Measurements from ENCODE around the gene C6orf89. TPM values are rescaled to one million over a fixed set of nuclear protein-coding genes. Genes with fewer than 3 reads are reported as not detected.

Gene C6orf89
- total RNA-seq, 1 experiment from 2014 or later: 32.9 TPM

- Histone ChIP-seq H3K9me3 (ENCODE audit: control insufficient read depth in 1 of 2, insufficient read depth in 1 of 2, low read depth in 1 of 2, low read length in 2 of 2) (no peaks in the 10 kb centered on the region), H3K27me3 (ENCODE audit: insufficient read depth, low read length) (no peaks in the 10 kb centered on the region), H3K4me1 (ENCODE audit: control insufficient read depth in 1 of 2, insufficient read depth in 2 of 2, low read length in 2 of 2) (no peaks in the 10 kb centered on the region; a peak in 1 of 4 replicates), H3K27ac (ENCODE audit: low read depth, low read length) (no peak overlapping the region), H3K4me2 (ENCODE audit: low read length) (no peak overlapping the region), H3K36me3 (ENCODE audit: control insufficient read depth in 1 of 2, insufficient read depth in 2 of 2, low read length in 2 of 2) (no peaks in the 10 kb centered on the region), H3K9me2 (ENCODE audit: insufficient read depth) (no peaks in the 10 kb centered on the region), H4K20me1 (ENCODE audit: insufficient read depth) (no peaks in the 10 kb centered on the region), H2AFZ (ENCODE audit: low read depth, low read length, poor library complexity, severe bottlenecking) (no peak overlapping the region), H3K4me3 (replicated peaks in 1 of 2; ENCODE audit: low read depth in 1 of 2, low read length in 2 of 2) (no peak overlapping the region), H3K9ac (ENCODE audit: low read length) (no peak overlapping the region), H3K79me2 (ENCODE audit: insufficient read depth, low read length) (no peaks in the 10 kb centered on the region)
- TF ChIP-seq ZFX (IDR thresholded peaks at IDR 0.05) (no peak), JUND (IDR thresholded peaks at IDR 0.05) (no peak), MAX (IDR thresholded peaks at IDR 0.05) (no peak), POLR2AphosphoS5 (IDR thresholded peaks at IDR 0.05; ENCODE audit: low read depth, low read length) (no peak)
- BruUV-seq (replicated peaks): no TSS peak
- ChIA-PET POLR2A (no interaction called here), RAD21 (ENCODE audit: low non-redundant PET in 1 of 2, low total read pairs in 2 of 2, uncharacterized antibody in 2 of 2, unreplicated experiment in 2 of 2) (no interaction called here), CTCF (no interaction called here)
- intact Hi-C loops (cut with micrococcal nuclease): no loop called here
- DNase-seq (ENCODE audit: low read depth, low spot score) (no peak), ATAC-seq (no peak)
Observed at GRCh38 chr6:36847152-36847551, 38.6 kb upstream of the C6orf89 start.

- ChIA-PET POLR2A (no interaction called here), CTCF (no interaction called here), RAD21 (ENCODE audit: low non-redundant PET in 1 of 2, low total read pairs in 2 of 2, uncharacterized antibody in 2 of 2, unreplicated experiment in 2 of 2) (no interaction called here)
- Histone ChIP-seq H2AFZ (ENCODE audit: low read depth, low read length, poor library complexity, severe bottlenecking) (no peak overlapping the region), H3K9me2 (ENCODE audit: insufficient read depth) (no peaks in the 10 kb centered on the region), H3K4me2 (ENCODE audit: low read length) (no peak overlapping the region), H3K4me3 (replicated peaks in 1 of 2; ENCODE audit: low read depth in 1 of 2, low read length in 2 of 2) (no peak overlapping the region), H3K79me2 (ENCODE audit: insufficient read depth, low read length) (no peaks in the 10 kb centered on the region), H3K9ac (ENCODE audit: low read length) (no peak overlapping the region), H3K36me3 (ENCODE audit: control insufficient read depth in 1 of 2, insufficient read depth in 2 of 2, low read length in 2 of 2) (no peaks in the 10 kb centered on the region), H3K27me3 (ENCODE audit: insufficient read depth, low read length) (no peaks in the 10 kb centered on the region), H3K9me3 (ENCODE audit: control insufficient read depth in 1 of 2, insufficient read depth in 1 of 2, low read depth in 1 of 2, low read length in 2 of 2) (no peaks in the 10 kb centered on the region), H4K20me1 (ENCODE audit: insufficient read depth) (no peaks in the 10 kb centered on the region), H3K4me1 (ENCODE audit: control insufficient read depth in 1 of 2, insufficient read depth in 2 of 2, low read length in 2 of 2) (no peaks in the 10 kb centered on the region; a peak in 1 of 4 replicates), H3K27ac (ENCODE audit: low read depth, low read length) (no peak overlapping the region)
- BruUV-seq (replicated peaks): no TSS peak
- DNase-seq (ENCODE audit: low read depth, low spot score) (no peak), ATAC-seq (no peak)
- intact Hi-C loops (cut with micrococcal nuclease): no loop called here
- TF ChIP-seq TCF7L2 (IDR thresholded peaks at IDR 0.05; ENCODE audit: borderline replicate concordance, extremely low read depth, insufficient read depth, insufficient read length): no peak
- TF ChIP-seq EZH2 (IDR thresholded peaks at IDR 0.05): no peak
- TF ChIP-seq, protein P1, sequence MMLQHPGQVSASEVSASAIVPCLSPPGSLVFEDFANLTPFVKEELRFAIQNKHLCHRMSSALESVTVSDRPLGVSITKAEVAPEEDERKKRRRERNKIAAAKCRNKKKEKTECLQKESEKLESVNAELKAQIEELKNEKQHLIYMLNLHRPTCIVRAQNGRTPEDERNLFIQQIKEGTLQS (IDR thresholded peaks at IDR 0.05): no peak
- TF ChIP-seq FOSL1 (IDR thresholded peaks at IDR 0.05; ENCODE audit: low read depth): no peak
- no peak for TF ChIP-seq EZH2phosphoT487 (IDR thresholded peaks at IDR 0.05; ENCODE audit: borderline replicate concordance)
- TF ChIP-seq SRF (IDR thresholded peaks at IDR 0.05; ENCODE audit: low read depth): no peak
- TF ChIP-seq POLR2AphosphoS5 (IDR thresholded peaks at IDR 0.05; ENCODE audit: low read depth, low read length): no peak
- TF ChIP-seq ZFX (IDR thresholded peaks at IDR 0.05): no peak
- TF ChIP-seq CEBPB (IDR thresholded peaks at IDR 0.05; ENCODE audit: low read depth): no peak
- TF ChIP-seq SIN3A (IDR thresholded peaks at IDR 0.05; ENCODE audit: low read depth): no peak
- no peak for TF ChIP-seq EGR1 (IDR thresholded peaks at IDR 0.05; ENCODE audit: low read depth)
- TF ChIP-seq SP1 (IDR thresholded peaks at IDR 0.05; ENCODE audit: low read depth): no peak
- no peak for TF ChIP-seq YY1 (IDR thresholded peaks at IDR 0.05; ENCODE audit: extremely low read depth, insufficient replicate concordance, low read depth, low read length)
- TF ChIP-seq ELF1 (IDR thresholded peaks at IDR 0.05; ENCODE audit: borderline replicate concordance, low read depth): no peak
- TF ChIP-seq, protein P2, sequence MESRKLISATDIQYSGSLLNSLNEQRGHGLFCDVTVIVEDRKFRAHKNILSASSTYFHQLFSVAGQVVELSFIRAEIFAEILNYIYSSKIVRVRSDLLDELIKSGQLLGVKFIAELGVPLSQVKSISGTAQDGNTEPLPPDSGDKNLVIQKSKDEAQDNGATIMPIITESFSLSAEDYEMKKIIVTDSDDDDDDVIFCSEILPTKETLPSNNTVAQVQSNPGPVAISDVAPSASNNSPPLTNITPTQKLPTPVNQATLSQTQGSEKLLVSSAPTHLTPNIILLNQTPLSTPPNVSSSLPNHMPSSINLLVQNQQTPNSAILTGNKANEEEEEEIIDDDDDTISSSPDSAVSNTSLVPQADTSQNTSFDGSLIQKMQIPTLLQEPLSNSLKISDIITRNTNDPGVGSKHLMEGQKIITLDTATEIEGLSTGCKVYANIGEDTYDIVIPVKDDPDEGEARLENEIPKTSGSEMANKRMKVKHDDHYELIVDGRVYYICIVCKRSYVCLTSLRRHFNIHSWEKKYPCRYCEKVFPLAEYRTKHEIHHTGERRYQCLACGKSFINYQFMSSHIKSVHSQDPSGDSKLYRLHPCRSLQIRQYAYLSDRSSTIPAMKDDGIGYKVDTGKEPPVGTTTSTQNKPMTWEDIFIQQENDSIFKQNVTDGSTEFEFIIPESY (IDR thresholded peaks at IDR 0.05; ENCODE audit: extremely low read depth, insufficient replicate concordance, low read length): no peak
- TF ChIP-seq CTCF (IDR thresholded peaks at IDR 0.05 in 2 of 3, conservative IDR thresholded peaks at IDR 0.05 in 1 of 3; ENCODE audit: borderline replicate concordance in 1 of 3, insufficient read depth in 1 of 3, low read depth in 2 of 3, low read length in 2 of 3): no peak
- no peak for TF ChIP-seq ZNF274 (IDR thresholded peaks at IDR 0.05; ENCODE audit: low read depth, low read length)
Observed at GRCh38 chr6:36847991-36848390, 37.8 kb upstream of the C6orf89 start.

Data from HCT116 (cell line).